K562 (cell line): ENCODE results near the gene TMEM260. TPM values are rescaled to one million over a fixed set of nuclear protein-coding genes. Genes with fewer than 3 reads are reported as not detected.
"Not testable (repeated sequence)": the region's sequence is repeated elsewhere in the genome, so short reads cannot be mapped to it uniquely, and the experiment has no call there.

ENCODE experiments used
- ATAC-seq: fragments of 200-7000 bp; cut with Tn5 transposase; 3 replicates; pipeline ENCODE4 v1.9.1; 2020; ENCODE audit warnings: moderate library complexity
- BruUV-seq: library from RNA; stranded (reverse); fragments of 400-500 nt; replicated peaks from 2 replicates; lab custom pipeline; 2021; lab: Mats Ljungman, UMichigan
- CTCF ChIA-PET: fragments of 300-600 bp; formaldehyde crosslinking; extraction: SDS; loops from one replicate; lab custom pipeline; 2021; ENCODE audit warnings: low intra/inter-chr PET ratio; lab: Yijun Ruan, JAX
- POLR2A ChIA-PET: fragments of 300-600, 350-650 bp; sonication (Branson Sonifier 250); formaldehyde crosslinking; extraction: SDS; loops from one replicate; lab custom pipeline; 2021; ENCODE audit warnings: antibody characterized with exemption, inconsistent platforms; lab: Yijun Ruan, JAX
- DNase-seq, 4 experiments: peaks; one replicate each; pipeline versions ENCODE4 v3.0.0 to v3.0.0-alpha.2; 2011 to 2018; ENCODE audit warnings: low spot score in 3 of 4, mixed read lengths in 3 of 4; ENCODE audit errors: extremely low read depth in 1 of 4
- FAIRE-seq: peaks from 2 replicates; lab custom pipeline; 2011; peaks lifted over from hg19 to GRCh38; lab: Jason Lieb, UNC
- H2AFZ ChIP-seq: 2 replicates; pipeline ENCODE4 v1.6.0; 2011; ENCODE audit warnings: low read depth, low read length, control low read depth, inconsistent platforms
- H3K27ac ChIP-seq: fragments of 200-600 bp; 3 replicates; pipeline ENCODE4 v1.8.0; 2011; ENCODE audit warnings: low read depth, mild to moderate bottlenecking, control low read depth, inconsistent platforms, low read length, moderate library complexity, mixed read lengths; ENCODE audit errors: extremely low read depth
- H3K27me3 ChIP-seq, 2 experiments: fragments of 300-600 bp in 1 of 2; 2 replicates in 1 of 2; 3 replicates in 1 of 2; pipeline versions ENCODE4 v1.6.0 to v1.8.0; 2011; ENCODE audit warnings: inconsistent platforms in 2 of 2, low read length in 2 of 2, mild to moderate bottlenecking in 1 of 2, mixed read lengths in 1 of 2, moderate library complexity in 1 of 2; ENCODE audit not compliant: control insufficient read depth in 2 of 2, insufficient read depth in 2 of 2
- H3K36me3 ChIP-seq: fragments of 300-600 bp; 3 replicates; pipeline ENCODE4 v1.8.0; 2011; ENCODE audit warnings: mild to moderate bottlenecking, low read length, inconsistent platforms; ENCODE audit not compliant: control insufficient read depth, insufficient read depth
- H3K4me1 ChIP-seq, 2 experiments: fragments of 200-600 bp in 1 of 2; replicated peaks in 1 of 2; 2 replicates in 1 of 2; 3 replicates in 1 of 2; pipeline versions ENCODE4 v1.5.1 to v1.8.0; 2011; ENCODE audit warnings: inconsistent platforms in 2 of 2, low read length in 2 of 2, mild to moderate bottlenecking in 1 of 2, mixed read lengths in 1 of 2, moderate library complexity in 1 of 2; ENCODE audit not compliant: control insufficient read depth in 2 of 2, insufficient read depth in 2 of 2
- H3K4me2 ChIP-seq: 2 replicates; pipeline ENCODE4 v1.6.1; 2011; ENCODE audit warnings: low read length, control low read depth, inconsistent platforms, mixed read lengths; ENCODE audit not compliant: insufficient read depth
- H3K4me3 ChIP-seq: fragments of 200-600 bp; sonication (generic), shearing (Covaris generic); 2 replicates; pipeline ENCODE4 v1.5.1; 2016; ENCODE audit warnings: control low read depth, inconsistent platforms
- H3K79me2 ChIP-seq: fragments of 200-600 bp; 3 replicates; pipeline ENCODE4 v1.8.0; 2011; ENCODE audit warnings: low read length, inconsistent platforms; ENCODE audit not compliant: control insufficient read depth, insufficient read depth
- H3K9ac ChIP-seq, 2 experiments: 2 replicates each; pipeline versions ENCODE4 v1.6.0 to v1.6.1; 2011; ENCODE audit warnings: low read depth in 2 of 2, low read length in 2 of 2, control low read depth in 1 of 2, inconsistent platforms in 1 of 2, mild to moderate bottlenecking in 1 of 2, mixed read lengths in 1 of 2; ENCODE audit not compliant: insufficient read depth in 1 of 2
- H3K9me1 ChIP-seq: one replicate; pipeline ENCODE4 v1.6.0; 2011; ENCODE audit warnings: inconsistent platforms, mild to moderate bottlenecking, low read length, moderate library complexity; ENCODE audit not compliant: control insufficient read depth, insufficient read depth
- H3K9me3 ChIP-seq: replicated peaks from 2 replicates; pipeline ENCODE4 v1.5.1; 2011; ENCODE audit warnings: low read depth, low read length, inconsistent platforms; ENCODE audit not compliant: control insufficient read depth, insufficient read depth
- H4K20me1 ChIP-seq: replicated peaks from 2 replicates; pipeline ENCODE4 v1.6.1; 2011; ENCODE audit warnings: low read length, inconsistent platforms, mixed read lengths; ENCODE audit not compliant: control insufficient read depth, insufficient read depth
- ADNP ChIP-seq: fragments of 200-800 bp; sonication (Bioruptor generic); IDR thresholded peaks from 2 replicates; pipeline ENCODE4 v1.6.1; 2016; ENCODE audit warnings: missing genetic modification characterization, missing compliant biosample characterization
- ERF ChIP-seq: fragments of 450-650 bp; formaldehyde crosslinking; IDR thresholded peaks from 2 replicates; pipeline ENCODE4 v1.4.0; 2020; ENCODE audit warnings: mild to moderate bottlenecking, mixed read lengths
- ESRRA ChIP-seq: fragments of 450-650 bp; IDR thresholded peaks from 2 replicates; pipeline ENCODE4 v1.6.1; 2014; ENCODE audit warnings: low read depth, mild to moderate bottlenecking, moderate library complexity, borderline replicate concordance
- HMGN3 ChIP-seq: IDR thresholded peaks from 2 replicates; pipeline ENCODE4 v1.6.1; 2011; ENCODE audit warnings: borderline replicate concordance, low read depth, mild to moderate bottlenecking, mixed read lengths, low read length; ENCODE audit not compliant: insufficient read length; ENCODE audit errors: extremely low read depth
- NFE2L1 ChIP-seq: fragments of 450-650 bp; IDR thresholded peaks from 2 replicates; pipeline ENCODE4 v1.6.1; 2016; ENCODE audit warnings: missing genetic modification characterization, low read depth, mild to moderate bottlenecking, missing compliant biosample characterization, moderate library complexity, borderline replicate concordance
- SMARCB1 ChIP-seq: IDR thresholded peaks from 2 replicates; pipeline ENCODE4 v1.6.1; 2011; ENCODE audit warnings: improper control_type of control experiment, low read depth; ENCODE audit not compliant: insufficient read length
- SRSF7 ChIP-seq: fragments of 200-400 bp; formaldehyde crosslinking; optimal IDR thresholded peaks from 2 replicates; pipeline ENCODE3; 2017; ENCODE audit warnings: mild to moderate bottlenecking, low read depth, low read length
- UBTF ChIP-seq, 2 experiments: IDR thresholded peaks; 2 replicates each; pipeline ENCODE4 v1.6.1; 2012; ENCODE audit warnings: improper control_type of control experiment in 2 of 2, low read depth in 2 of 2, low read length in 2 of 2, borderline replicate concordance in 1 of 2
- WGBS: fragments of 100-300 bp; shearing (Covaris generic); methylation state at CpG from one replicate; pipeline ENCODE4 v1.1.6; 2016; ENCODE audit warnings: low coverage, mixed read lengths; ENCODE audit not compliant: insufficient coverage; ENCODE audit errors: missing lambda C conversion rate; 5-methylcytosine and 5-hydroxymethylcytosine counted together
- in situ Hi-C: fragments of 300-500 bp; cut with MboI; formaldehyde crosslinking; loops from 4 replicates; pipeline ENCODE4 v1.15.0; 2018; ENCODE audit warnings: inconsistent platforms, mixed read lengths
- intact Hi-C: fragments of 100-400 bp; cut with micrococcal nuclease; formaldehyde crosslinking; loops from 2 replicates; pipeline ENCODE4 v1.14.2; 2022
- polyA plus RNA-seq, 8 experiments: library from polyadenylated mRNA; depleted of rRNA in 4 of 8; stranded (reverse) in 5 of 8; unstranded in 3 of 8; fragments of >200 nt; fragmentation: Nextera tagmentation in 2 of 8; fragmentation: Illumina TruSeq in 1 of 8; extraction: Ambion mirVana in 2 of 8; extraction: Trizol in 1 of 8; gene quantifications; 2 replicates each; pipeline versions ENCODE4 v1.2.1 to v1.2.3, GENCODE V29; 2011 to 2014; ENCODE audit warnings: inconsistent platforms in 1 of 8, missing spikeins in 1 of 8
- total RNA-seq, 7 experiments: library from RNA; depleted of rRNA in 6 of 7; stranded (reverse); fragments of >200 nt in 6 of 7; fragmentation: Illumina TruSeq in 2 of 7; extraction: Trizol in 2 of 7; gene quantifications; 2 replicates each; pipeline versions ENCODE4 v1.2.1 to v1.2.3, GENCODE V29; 2011 to 2021; ENCODE audit warnings: low replicate concordance in 1 of 7
- TF ChIP-seq, protein P1 (sequence below): fragments of 450-650 bp; IDR thresholded peaks from 2 replicates; pipeline ENCODE4 v1.6.1; 2017; ENCODE audit warnings: antibody characterized with exemption, mild to moderate bottlenecking

The TMEM260 gene
- total and polyA plus RNA-seq, 9 of the 15 experiments (the other 6 are each of a cell fraction or from before 2014, with no cell fraction given) = 2.2 to 9.4 (median 6.0) TPM

- Histone ChIP-seq H3K9me3 (no peaks in the 10 kb centered on the region), H3K9me1 (no peaks in the 10 kb centered on the region), H3K36me3 (no peaks in the 10 kb centered on the region), H3K4me1 (no peaks in the 10 kb centered on the region), H3K4me2 (no peak overlapping the region), H3K9ac (no peak overlapping the region), H3K27ac (no peak overlapping the region), H2AFZ (no peak overlapping the region), H3K27me3 (peaks cover 0 to 21% of the 10 kb centered on the region in 2 experiments; a peak in 4 of 5 replicates), H4K20me1 (no peaks in the 10 kb centered on the region), H3K4me3 (no peak overlapping the region), H3K79me2 (no peaks in the 10 kb centered on the region)
- ChIA-PET CTCF (no interaction called here), POLR2A (no interaction called here)
- no peak for TF ChIP-seq ESRRA
- no peak for TF ChIP-seq SMARCB1
- no peak for TF ChIP-seq NFE2L1 (tag)
- TF ChIP-seq, protein P1, sequence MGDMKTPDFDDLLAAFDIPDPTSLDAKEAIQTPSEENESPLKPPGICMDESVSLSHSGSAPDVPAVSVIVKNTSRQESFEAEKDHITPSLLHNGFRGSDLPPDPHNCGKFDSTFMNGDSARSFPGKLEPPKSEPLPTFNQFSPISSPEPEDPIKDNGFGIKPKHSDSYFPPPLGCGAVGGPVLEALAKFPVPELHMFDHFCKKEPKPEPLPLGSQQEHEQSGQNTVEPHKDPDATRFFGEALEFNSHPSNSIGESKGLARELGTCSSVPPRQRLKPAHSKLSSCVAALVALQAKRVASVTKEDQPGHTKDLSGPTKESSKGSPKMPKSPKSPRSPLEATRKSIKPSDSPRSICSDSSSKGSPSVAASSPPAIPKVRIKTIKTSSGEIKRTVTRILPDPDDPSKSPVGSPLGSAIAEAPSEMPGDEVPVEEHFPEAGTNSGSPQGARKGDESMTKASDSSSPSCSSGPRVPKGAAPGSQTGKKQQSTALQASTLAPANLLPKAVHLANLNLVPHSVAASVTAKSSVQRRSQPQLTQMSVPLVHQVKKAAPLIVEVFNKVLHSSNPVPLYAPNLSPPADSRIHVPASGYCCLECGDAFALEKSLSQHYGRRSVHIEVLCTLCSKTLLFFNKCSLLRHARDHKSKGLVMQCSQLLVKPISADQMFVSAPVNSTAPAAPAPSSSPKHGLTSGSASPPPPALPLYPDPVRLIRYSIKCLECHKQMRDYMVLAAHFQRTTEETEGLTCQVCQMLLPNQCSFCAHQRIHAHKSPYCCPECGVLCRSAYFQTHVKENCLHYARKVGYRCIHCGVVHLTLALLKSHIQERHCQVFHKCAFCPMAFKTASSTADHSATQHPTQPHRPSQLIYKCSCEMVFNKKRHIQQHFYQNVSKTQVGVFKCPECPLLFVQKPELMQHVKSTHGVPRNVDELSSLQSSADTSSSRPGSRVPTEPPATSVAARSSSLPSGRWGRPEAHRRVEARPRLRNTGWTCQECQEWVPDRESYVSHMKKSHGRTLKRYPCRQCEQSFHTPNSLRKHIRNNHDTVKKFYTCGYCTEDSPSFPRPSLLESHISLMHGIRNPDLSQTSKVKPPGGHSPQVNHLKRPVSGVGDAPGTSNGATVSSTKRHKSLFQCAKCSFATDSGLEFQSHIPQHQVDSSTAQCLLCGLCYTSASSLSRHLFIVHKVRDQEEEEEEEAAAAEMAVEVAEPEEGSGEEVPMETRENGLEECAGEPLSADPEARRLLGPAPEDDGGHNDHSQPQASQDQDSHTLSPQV = no peak
- TF ChIP-seq SRSF7 = no peak
- TF ChIP-seq ADNP (tag) = no peak
- TF ChIP-seq UBTF (IDR thresholded peaks at IDR 0.05; ENCODE audit: borderline replicate concordance in 1 of 2, low read depth in 2 of 2, low read length in 2 of 2) = no peak
- no peak for TF ChIP-seq HMGN3
- TF ChIP-seq ERF (CRISPR knock-in tag) = no peak
- in situ Hi-C loops = no loop called here
- FAIRE-seq = no peak
- 0% methylated on average over 2 of the region's 3 CpGs for WGBS
- no TSS peak for BruUV-seq
- intact Hi-C loops = no loop called here
- no peak for ATAC-seq
- no peak for DNase-seq
Measured at GRCh38 chr14:56694609-56695008, 115.0 kb downstream of the TMEM260 start.

GRCh38 chr14:56695216-56695615, 115.6 kb downstream of the TMEM260 start:
- H3K4me2 ChIP-seq, H3K4me1 ChIP-seq, H2AFZ ChIP-seq, H3K4me3 ChIP-seq, intact Hi-C loops, H3K9ac ChIP-seq, ATAC-seq, in situ Hi-C loops, FAIRE-seq, H3K9me3 ChIP-seq, H3K9me1 ChIP-seq, DNase-seq, H3K36me3 ChIP-seq, H3K27ac ChIP-seq, H3K79me2 ChIP-seq, POLR2A ChIA-PET, BruUV-seq, CTCF ChIA-PET, H4K20me1 ChIP-seq: not testable (repeated sequence)
- peaks cover 0 to 21% of the 10 kb centered on the region in 2 experiments; a peak in 4 of 5 replicates for H3K27me3 ChIP-seq
- WGBS = 2% methylated on average over 7 of the region's 9 CpGs
